Smooth muscle cell (in vitro differentiated cells): ENCODE results near the gene HERPUD1. TPM values are rescaled to one million over a fixed set of nuclear protein-coding genes. Genes with fewer than 3 reads are reported as not detected.

Experiments
- DNase-seq: peaks from one replicate; lab custom pipeline; 2025; ENCODE audit not compliant: unreplicated experiment; lab: John Stamatoyannopoulos, UW
- H2AFZ ChIP-seq: fragments of 200-600 bp; sonication (generic); 2 replicates; pipeline ENCODE4 v1.6.0; 2016; ENCODE audit warnings: antibody characterized with exemption, low read depth, mild to moderate bottlenecking
- H3F3A ChIP-seq: fragments of 200-600 bp; sonication (generic); 2 replicates; pipeline ENCODE4 v1.6.0; 2017; ENCODE audit warnings: antibody characterized with exemption, low read depth
- H3K27ac ChIP-seq: fragments of 200-600 bp; sonication (generic); 2 replicates; pipeline ENCODE4 v1.5.1; 2016; ENCODE audit warnings: low read depth, mild to moderate bottlenecking
- H3K27me3 ChIP-seq: fragments of 200-600 bp; sonication (generic); 2 replicates; pipeline ENCODE4 v1.6.1; 2016; ENCODE audit warnings: low read depth, mild to moderate bottlenecking
- H3K36me3 ChIP-seq: fragments of 200-600 bp; sonication (generic); 2 replicates; pipeline ENCODE4 v1.5.1; 2016; ENCODE audit warnings: low read depth
- H3K4me1 ChIP-seq: fragments of 200-600 bp; sonication (generic); 2 replicates; pipeline ENCODE4 v1.5.1; 2016; ENCODE audit warnings: low read depth
- H3K4me2 ChIP-seq: fragments of 200-600 bp; sonication (generic); 2 replicates; pipeline ENCODE4 v1.6.0; 2016; ENCODE audit warnings: mild to moderate bottlenecking
- H3K4me3 ChIP-seq: fragments of 200-600 bp; sonication (generic); 2 replicates; pipeline ENCODE4 v1.5.1; 2016; ENCODE audit warnings: mild to moderate bottlenecking
- H3K79me2 ChIP-seq: fragments of 200-600 bp; sonication (generic); 2 replicates; pipeline ENCODE4 v1.6.0; 2016; ENCODE audit warnings: low read depth, mild to moderate bottlenecking
- H3K9ac ChIP-seq: fragments of 200-600 bp; sonication (generic); 2 replicates; pipeline ENCODE4 v1.6.0; 2016; ENCODE audit warnings: low read depth
- H3K9me3 ChIP-seq: fragments of 200-600 bp; sonication (generic); replicated peaks from 2 replicates; pipeline ENCODE4 v1.5.1; 2016; ENCODE audit warnings: low read depth
- H4K20me1 ChIP-seq: fragments of 200-600 bp; sonication (generic); 2 replicates; pipeline ENCODE4 v1.6.0; 2016; ENCODE audit warnings: low read depth
- WGBS: methylation state at CpG from one replicate; pipeline ENCODE4 v1.1.7; 2016; ENCODE audit warnings: low lambda C conversion rate; 5-methylcytosine and 5-hydroxymethylcytosine counted together
- polyA plus RNA-seq: library from polyadenylated mRNA; unstranded; fragments of >200 nt; fragmentation: Nextera tagmentation; extraction: Ambion mirVana; gene quantifications from 2 replicates; pipeline ENCODE4 v1.2.1, GENCODE V29; 2016
- total RNA-seq: library from RNA; depleted of rRNA; stranded (reverse); fragments of >200 nt; gene quantifications from 2 replicates; pipeline ENCODE4 v1.2.3, GENCODE V29; 2014
- TF ChIP-seq, protein P1 (sequence below): fragments of 200-600 bp; sonication (generic); IDR thresholded peaks from 2 replicates; pipeline ENCODE4 v1.5.1; 2017; ENCODE audit warnings: borderline replicate concordance, mild to moderate bottlenecking, antibody characterized with exemption; ENCODE audit not compliant: insufficient read depth, poor library complexity, severe bottlenecking

The HERPUD1 gene
- total and polyA plus RNA-seq, 2 experiments from 2014 or later, result 253 to 291 TPM

DNA sequence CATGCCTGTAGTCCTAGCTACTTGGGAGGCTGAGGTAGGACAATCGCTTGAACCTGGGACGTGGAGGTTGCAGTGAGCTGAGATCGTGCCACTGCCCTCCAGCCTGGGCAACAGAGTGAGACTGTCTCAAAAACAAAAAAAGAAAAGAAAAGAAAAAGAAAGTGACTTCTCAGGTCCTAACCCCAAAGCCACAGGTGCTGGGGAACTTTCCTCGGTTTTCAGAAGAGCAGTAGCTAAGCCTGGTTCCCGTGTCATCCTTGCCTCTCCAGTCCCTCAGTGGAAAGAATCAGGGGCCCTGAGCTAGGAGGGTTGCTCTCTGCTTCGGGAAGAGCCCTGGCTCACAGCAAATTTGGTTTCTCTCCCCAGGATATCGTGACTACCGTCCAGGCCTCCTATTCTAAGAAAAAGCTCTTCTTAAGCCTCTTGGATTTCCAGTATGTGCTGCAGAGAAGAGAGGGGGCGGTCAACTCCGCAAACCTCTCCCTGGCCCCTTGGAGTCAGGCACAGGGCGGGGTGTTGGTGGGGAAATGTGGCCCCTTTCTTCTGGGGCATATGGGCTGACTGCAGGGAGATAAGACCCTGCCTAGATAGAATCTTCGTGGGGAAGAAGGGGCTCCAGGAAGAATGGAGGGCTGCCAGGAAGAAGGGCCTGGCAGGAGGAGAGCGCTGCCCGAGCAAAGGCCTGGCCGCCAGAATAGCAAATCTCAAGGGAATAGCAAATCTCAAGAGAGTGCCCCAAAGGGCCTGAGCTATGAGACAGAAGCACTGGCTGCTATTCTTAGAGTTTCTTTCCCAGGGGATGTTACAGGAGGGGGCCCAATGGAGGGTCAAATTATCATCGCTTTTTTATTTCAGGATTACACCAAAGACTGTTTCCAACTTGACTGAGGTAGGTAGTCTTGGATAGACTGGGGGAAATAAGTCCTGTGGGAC lies 49.1 kb downstream of the HERPUD1 start:
- Histone ChIP-seq H3K4me1 (peaks cover 11% of the 10 kb centered on the region), H3K9ac (no peak overlapping the region), H3K27me3 (no peaks in the 10 kb centered on the region), H4K20me1 (no peaks in the 10 kb centered on the region), H3K36me3 (no peaks in the 10 kb centered on the region), H3F3A (peaks cover 4% of the 10 kb centered on the region), H3K4me2 (peak overlapping the region; percentile 9), H3K9me3 (no peaks in the 10 kb centered on the region), H3K27ac (peak overlapping the region; percentile 53), H2AFZ (peak overlapping the region; percentile 68), H3K4me3 (no peak overlapping the region), H3K79me2 (no peaks in the 10 kb centered on the region)
- TF ChIP-seq, protein P1, sequence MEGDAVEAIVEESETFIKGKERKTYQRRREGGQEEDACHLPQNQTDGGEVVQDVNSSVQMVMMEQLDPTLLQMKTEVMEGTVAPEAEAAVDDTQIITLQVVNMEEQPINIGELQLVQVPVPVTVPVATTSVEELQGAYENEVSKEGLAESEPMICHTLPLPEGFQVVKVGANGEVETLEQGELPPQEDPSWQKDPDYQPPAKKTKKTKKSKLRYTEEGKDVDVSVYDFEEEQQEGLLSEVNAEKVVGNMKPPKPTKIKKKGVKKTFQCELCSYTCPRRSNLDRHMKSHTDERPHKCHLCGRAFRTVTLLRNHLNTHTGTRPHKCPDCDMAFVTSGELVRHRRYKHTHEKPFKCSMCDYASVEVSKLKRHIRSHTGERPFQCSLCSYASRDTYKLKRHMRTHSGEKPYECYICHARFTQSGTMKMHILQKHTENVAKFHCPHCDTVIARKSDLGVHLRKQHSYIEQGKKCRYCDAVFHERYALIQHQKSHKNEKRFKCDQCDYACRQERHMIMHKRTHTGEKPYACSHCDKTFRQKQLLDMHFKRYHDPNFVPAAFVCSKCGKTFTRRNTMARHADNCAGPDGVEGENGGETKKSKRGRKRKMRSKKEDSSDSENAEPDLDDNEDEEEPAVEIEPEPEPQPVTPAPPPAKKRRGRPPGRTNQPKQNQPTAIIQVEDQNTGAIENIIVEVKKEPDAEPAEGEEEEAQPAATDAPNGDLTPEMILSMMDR, result no peak
- WGBS, result 45% methylated on average over 16 of the region's 16 CpGs
- no peak for DNase-seq

DNA sequence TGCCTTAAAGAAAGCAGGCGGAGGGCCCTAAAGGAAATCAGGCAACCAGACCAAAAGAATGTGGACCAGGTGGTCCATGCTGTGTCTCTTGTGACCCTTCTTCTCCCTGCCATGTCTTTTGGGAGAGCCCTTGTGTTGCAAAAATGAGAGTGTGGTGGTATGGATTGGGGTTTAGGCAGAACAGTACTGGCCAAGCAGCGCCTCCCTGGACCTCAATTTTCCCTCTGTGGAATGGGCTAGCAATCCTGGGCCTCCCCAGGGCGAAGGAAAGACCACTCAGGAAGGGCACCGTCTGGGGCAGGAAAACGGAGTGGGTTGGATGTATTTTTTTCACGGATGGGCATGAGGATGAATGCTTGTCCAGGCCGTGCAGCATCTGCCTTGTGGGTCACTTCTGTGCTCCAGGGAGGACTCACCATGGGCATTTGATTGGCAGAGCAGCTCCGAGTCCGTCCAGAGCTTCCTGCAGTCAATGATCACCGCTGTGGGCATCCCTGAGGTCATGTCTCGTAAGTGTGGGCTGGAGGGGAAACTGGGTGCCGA lies 49.9 kb downstream of the HERPUD1 start:
- no peaks in the 10 kb centered on the region for H3K9me3 ChIP-seq
- TF ChIP-seq, protein P1, result no peak
- H3K4me2 ChIP-seq, result peak overlapping the region; percentile 9
- no peak overlapping the region for H2AFZ ChIP-seq
- no peak for DNase-seq
- H3K27ac ChIP-seq, result peak overlapping the region; percentile 53
- H3K9ac ChIP-seq, result no peak overlapping the region
- peaks cover 4% of the 10 kb centered on the region for H3F3A ChIP-seq
- WGBS, result 94% methylated on average over 12 of the region's 12 CpGs
- no peaks in the 10 kb centered on the region for H3K36me3 ChIP-seq
- H4K20me1 ChIP-seq, result no peaks in the 10 kb centered on the region
- H3K4me1 ChIP-seq, result peaks cover 11% of the 10 kb centered on the region
- H3K4me3 ChIP-seq, result no peak overlapping the region
- H3K79me2 ChIP-seq, result no peaks in the 10 kb centered on the region
- H3K27me3 ChIP-seq, result no peaks in the 10 kb centered on the region

DNA sequence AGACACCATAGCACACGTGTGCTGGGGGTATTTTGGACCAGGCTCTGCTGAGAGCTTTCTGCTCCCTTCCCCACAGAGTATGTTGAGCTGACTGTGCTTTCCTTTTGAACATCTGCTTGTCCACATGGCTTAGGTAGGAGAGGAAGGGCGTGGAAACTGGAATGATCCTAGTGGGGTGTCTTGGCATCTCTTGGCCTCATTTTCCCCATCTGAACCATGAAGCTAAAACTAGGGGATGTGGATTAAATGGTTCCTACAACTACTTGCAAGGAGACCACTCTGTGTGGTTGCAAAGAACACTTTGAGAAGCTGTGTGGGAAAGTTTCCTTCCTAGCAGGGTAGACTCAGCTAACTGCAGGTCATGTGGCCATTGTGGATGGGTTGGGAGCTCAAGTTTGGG lies 50.8 kb downstream of the HERPUD1 start:
- 79% methylated on average over 2 of the region's 2 CpGs for WGBS
- H3K4me2 ChIP-seq, result no peak overlapping the region
- no peaks in the 10 kb centered on the region for H4K20me1 ChIP-seq
- H3K27ac ChIP-seq, result no peak overlapping the region
- peaks cover 4% of the 10 kb centered on the region for H3F3A ChIP-seq
- H3K27me3 ChIP-seq, result no peaks in the 10 kb centered on the region
- no peaks in the 10 kb centered on the region for H3K36me3 ChIP-seq
- TF ChIP-seq, protein P1, result no peak
- H3K9me3 ChIP-seq, result no peaks in the 10 kb centered on the region
- no peak overlapping the region for H3K9ac ChIP-seq
- H3K4me1 ChIP-seq, result peaks cover 11% of the 10 kb centered on the region
- no peak for DNase-seq
- H3K4me3 ChIP-seq, result no peak overlapping the region
- no peaks in the 10 kb centered on the region for H3K79me2 ChIP-seq
- H2AFZ ChIP-seq, result no peak overlapping the region
